ENCODE data around the gene RAB7B. TPM values are rescaled to one million over a fixed set of nuclear protein-coding genes. Genes with fewer than 3 reads are reported as not detected.

RAB7B gene
- total and polyA plus RNA-seq, 2 of the 13 experiments (the other 11 are each of a cell fraction or from before 2014, with no cell fraction given): 0.05 to 0.46 TPM

- no peak for TF ChIP-seq BCLAF1 (IDR thresholded peaks at IDR 0.05)
- 0 out of 2 replicates have a peak, but pooled peaks have one; percentile 20 for TF ChIP-seq ZMYM3 (CRISPR knock-in tag; IDR thresholded peaks at IDR 0.05)
- TF ChIP-seq ZNF33B (CRISPR knock-in tag; IDR thresholded peaks at IDR 0.05): no peak
- TF ChIP-seq EP300 (IDR thresholded peaks at IDR 0.05; ENCODE audit: low read depth in 2 of 2, low read length in 2 of 2): 0 out of 4 replicates have a peak, but pooled peaks of 1 of the 2 experiments have one; percentile 8
- TF ChIP-seq EP300 (CRISPR knock-in tag; IDR thresholded peaks at IDR 0.05; ENCODE audit: borderline replicate concordance): no peak
- no peak for TF ChIP-seq THYN1 (CRISPR knock-in tag; IDR thresholded peaks at IDR 0.05; ENCODE audit: borderline replicate concordance, low read depth)
- no peak for TF ChIP-seq JUNB (CRISPR knock-in tag; IDR thresholded peaks at IDR 0.05; ENCODE audit: borderline replicate concordance)
- peak; percentile 85 for TF ChIP-seq STAG1 (CRISPR knock-in tag; IDR thresholded peaks at IDR 0.05)
- 0 out of 2 replicates have a peak, but pooled peaks have one; percentile 27 for TF ChIP-seq KDM3A (CRISPR knock-in tag; IDR thresholded peaks at IDR 0.05; ENCODE audit: low read depth)
- no peak for TF ChIP-seq ZNF773 (CRISPR knock-in tag; IDR thresholded peaks at IDR 0.05; ENCODE audit: borderline replicate concordance)
- TF ChIP-seq ZNF782 (CRISPR knock-in tag; IDR thresholded peaks at IDR 0.05; ENCODE audit: borderline replicate concordance): peak; percentile 72; the same call in 1 of the 2 replicates
- TF ChIP-seq ETV5 (CRISPR knock-in tag; IDR thresholded peaks at IDR 0.05; ENCODE audit: borderline replicate concordance): peak; percentile 53; the same call in 1 of the 2 replicates
- 0 out of 2 replicates have a peak, but pooled peaks have one; percentile 52 for TF ChIP-seq ZNF556 (CRISPR knock-in tag; IDR thresholded peaks at IDR 0.05; ENCODE audit: borderline replicate concordance)
- TF ChIP-seq MZF1 (CRISPR knock-in tag; IDR thresholded peaks at IDR 0.05; ENCODE audit: borderline replicate concordance): no peak
- peak; percentile 93 for TF ChIP-seq ZNF263 (CRISPR knock-in tag; IDR thresholded peaks at IDR 0.05)
- 0 out of 2 replicates have a peak, but pooled peaks have one; percentile 23 for TF ChIP-seq HOXA5 (CRISPR knock-in tag; IDR thresholded peaks at IDR 0.05)
- no peak for TF ChIP-seq KMT2B (CRISPR knock-in tag; IDR thresholded peaks at IDR 0.05)
- no peak for TF ChIP-seq NR2F6 (IDR thresholded peaks at IDR 0.05)
- 0 out of 2 replicates have a peak, but pooled peaks have one; percentile 37 for TF ChIP-seq NR2F6 (CRISPR knock-in tag; IDR thresholded peaks at IDR 0.05)
- TF ChIP-seq, protein P1, sequence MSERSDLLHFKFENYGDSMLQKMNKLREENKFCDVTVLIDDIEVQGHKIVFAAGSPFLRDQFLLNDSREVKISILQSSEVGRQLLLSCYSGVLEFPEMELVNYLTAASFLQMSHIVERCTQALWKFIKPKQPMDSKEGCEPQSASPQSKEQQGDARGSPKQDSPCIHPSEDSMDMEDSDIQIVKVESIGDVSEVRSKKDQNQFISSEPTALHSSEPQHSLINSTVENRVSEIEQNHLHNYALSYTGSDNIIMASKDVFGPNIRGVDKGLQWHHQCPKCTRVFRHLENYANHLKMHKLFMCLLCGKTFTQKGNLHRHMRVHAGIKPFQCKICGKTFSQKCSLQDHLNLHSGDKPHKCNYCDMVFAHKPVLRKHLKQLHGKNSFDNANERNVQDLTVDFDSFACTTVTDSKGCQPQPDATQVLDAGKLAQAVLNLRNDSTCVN (CRISPR knock-in tag; IDR thresholded peaks at IDR 0.05; ENCODE audit: borderline replicate concordance): peak; percentile 43; the same call in 1 of the 2 replicates
- no peak for TF ChIP-seq HHEX (CRISPR knock-in tag; IDR thresholded peaks at IDR 0.05)
- TF ChIP-seq GMEB2 (CRISPR knock-in tag; IDR thresholded peaks at IDR 0.05; ENCODE audit: low read depth): no peak
- peak; percentile 77; the same call in 1 of the 2 replicates for TF ChIP-seq MEIS2 (CRISPR knock-in tag; IDR thresholded peaks at IDR 0.05)
- no peak for TF ChIP-seq ZBTB8A (CRISPR knock-in tag; IDR thresholded peaks at IDR 0.05; ENCODE audit: borderline replicate concordance, low read depth)
Observed at GRCh38 chr1:205983925-205984725, 19.1 kb downstream of the RAB7B start (continued).
